T-helper 22 cell (primary cell): Measurements from ENCODE around the gene C3orf22.
"Not testable (repeated sequence)": the region's sequence is repeated elsewhere in the genome, so short reads cannot be mapped to it uniquely, and the experiment has no call there.

ENCODE experiments used
- DNase-seq: peaks from one replicate; pipeline ENCODE4 v3.0.0-alpha.2; 2020; ENCODE audit warnings: low read depth

Gene C3orf22

DNA sequence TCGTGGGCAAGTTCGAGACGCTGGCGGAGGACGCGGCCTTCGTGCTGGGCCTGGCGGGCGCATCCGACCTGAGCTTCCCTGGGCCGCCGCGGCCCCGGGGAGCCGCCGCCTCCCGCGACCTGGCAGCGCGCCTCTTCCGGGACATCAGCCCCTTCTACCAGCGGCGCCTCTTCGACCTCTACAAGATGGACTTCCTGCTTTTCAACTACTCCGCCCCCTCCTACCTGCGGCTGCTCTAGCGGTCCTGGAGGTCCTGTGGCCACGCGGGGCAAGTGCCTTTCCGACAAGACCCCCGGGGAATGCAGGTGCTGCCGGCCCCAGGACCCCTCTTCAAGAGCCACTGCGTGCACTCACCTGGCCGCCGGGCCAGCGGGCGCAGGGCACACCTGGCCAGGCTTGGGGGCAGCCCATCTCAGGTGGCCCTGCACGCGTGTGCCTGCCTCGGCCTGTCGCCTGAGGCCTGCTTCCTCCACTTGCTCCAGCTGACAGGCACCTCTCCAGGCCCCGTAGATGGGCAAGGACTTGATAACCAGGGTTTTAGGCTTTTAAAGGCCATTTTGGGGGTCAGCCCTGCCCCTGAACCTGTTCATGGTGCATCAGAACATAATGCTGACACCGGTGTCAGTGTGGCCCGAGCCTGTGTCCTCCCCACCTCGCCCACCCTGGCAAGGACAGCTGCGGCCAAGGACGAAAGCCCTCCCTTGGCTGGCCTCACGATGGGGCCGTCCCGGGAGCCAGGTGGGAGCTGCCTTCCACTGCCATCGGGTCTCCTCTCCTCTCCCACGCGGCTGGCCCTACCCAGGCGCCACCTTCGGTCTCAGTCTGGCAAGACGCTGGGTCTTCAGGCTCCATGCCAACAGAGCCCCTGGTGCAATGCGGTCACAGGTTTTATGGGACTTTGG, 16.1 kb downstream of the C3orf22 start:
- no peak for DNase-seq

DNA sequence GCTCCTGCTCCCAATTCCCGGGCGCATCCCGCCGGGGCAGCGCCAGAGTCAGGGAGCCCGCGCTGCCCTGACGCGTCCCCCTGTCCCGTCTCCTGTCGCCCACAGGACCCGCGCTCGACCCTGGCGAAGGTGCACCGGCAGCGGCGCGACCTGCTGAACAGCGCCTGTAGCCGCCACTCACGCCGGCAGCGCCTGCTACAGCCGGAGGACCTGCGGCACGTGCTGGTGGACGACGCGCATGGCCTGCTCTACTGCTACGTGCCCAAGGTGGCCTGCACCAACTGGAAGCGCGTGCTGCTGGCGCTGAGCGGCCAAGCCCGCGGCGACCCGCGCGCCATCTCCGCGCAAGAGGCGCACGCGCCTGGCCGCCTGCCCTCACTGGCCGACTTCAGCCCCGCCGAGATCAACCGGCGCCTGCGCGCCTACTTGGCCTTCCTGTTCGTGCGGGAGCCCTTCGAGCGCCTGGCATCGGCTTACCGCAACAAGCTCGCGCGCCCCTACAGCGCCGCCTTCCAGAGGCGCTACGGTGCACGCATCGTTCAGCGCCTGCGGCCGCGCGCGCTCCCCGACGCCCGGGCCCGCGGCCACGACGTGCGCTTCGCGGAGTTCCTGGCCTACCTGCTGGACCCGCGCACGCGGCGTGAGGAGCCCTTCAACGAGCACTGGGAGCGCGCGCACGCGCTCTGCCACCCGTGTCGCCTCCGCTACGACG, 16.9 kb downstream of the C3orf22 start:
- no peak for DNase-seq

DNA sequence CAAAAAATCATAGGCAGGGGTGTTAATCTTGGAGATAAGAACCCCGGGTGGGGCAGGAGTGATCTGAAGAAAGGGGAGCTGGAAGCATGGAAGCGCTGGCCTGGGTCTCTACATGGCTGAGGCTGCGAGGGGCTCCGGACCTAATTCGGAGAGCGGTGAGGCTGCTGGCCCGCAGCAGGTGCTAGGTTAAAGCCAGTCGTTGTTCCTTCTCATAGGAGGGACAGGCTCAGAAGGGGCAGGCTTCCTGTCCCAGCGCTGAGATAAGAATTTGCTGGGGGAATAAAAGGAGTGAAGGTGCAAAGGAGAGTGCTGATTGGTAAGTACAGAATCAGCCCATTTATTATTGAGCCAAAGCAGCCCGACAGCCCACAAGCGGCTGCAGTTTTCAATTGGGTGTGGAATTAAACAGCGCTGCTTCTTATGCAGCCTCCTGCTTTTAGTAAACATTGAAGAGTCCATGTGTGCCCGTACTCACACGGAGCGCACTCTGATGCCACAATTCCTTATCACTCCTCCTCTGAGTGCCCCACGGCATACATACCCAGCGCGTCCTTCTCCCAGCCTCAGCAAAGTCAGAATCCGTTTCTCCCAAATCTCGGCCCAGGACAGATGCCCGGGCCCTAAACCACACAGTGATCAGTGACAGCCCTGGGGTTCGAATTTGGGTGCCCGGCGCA, 17.6 kb downstream of the C3orf22 start:
- DNase-seq = no peak

DNA sequence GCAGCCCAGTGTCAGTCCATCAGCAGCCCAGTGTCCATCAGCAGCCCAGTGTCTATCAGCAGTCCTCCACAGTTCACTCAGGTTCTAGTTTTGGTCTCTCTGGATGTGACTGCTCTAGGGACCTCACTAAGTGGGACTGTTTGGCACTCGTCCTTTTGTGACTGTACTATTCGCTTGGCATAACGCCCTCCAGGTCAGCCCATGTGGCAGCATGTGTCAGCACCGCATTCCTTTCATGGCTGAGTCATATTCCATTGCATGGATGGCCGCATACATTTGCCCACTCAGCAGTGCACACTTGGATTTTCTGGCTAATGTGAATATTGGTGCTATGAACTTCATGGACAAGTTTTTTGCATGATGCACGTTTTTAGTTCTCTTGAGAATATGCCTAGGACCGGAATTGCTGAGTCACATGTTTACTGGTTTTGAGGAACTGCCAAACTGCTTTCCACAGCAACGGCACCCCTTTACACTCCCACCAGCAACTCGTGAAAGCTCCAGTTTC, 18.3 kb downstream of the C3orf22 start:
- no peak for DNase-seq

DNA sequence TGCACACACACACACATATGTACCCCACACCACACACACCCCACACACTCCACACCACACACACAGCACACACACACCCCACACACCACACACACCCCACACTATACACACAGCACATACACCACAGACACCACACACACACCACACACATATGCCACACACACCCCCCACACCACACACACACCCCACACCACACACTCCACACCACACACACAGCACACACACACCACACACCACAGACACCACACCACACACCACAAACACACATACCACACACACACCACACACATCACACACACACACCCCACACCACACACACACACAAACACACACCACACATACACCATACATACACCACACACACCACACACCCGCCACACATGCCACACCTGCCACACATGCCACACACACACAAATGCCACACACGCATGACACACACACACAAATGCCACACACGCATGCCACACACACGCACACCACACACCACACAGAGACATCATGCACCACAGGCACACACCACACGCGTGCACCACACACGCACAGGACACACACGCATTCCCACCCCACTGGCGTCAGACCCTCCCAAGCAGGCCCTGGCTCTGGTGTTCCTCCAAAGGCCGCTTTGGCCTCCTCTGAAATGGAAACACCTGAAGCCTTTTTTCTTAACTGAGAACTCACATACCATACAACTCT, 19.0 kb downstream of the C3orf22 start:
- DNase-seq = no peak

DNA sequence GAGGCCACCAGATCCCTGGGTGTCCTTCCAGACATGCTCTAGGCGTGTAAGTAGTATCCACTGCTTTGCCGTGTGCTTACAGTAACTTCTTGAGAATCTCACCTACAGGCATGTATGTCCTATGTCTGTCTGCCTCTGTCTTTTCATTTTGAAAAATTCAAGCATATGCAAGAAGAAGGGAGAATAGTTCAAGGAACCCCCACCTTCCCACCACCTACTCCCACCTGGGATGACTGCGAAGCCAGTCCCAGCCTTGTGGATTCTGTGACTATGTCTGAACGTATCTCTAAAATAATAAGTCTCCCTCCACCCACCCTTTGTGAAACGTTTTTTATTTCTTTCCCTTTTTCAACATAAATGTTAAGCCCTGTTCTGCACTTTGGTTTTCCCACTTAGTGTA, 19.8 kb downstream of the C3orf22 start:
- no peak for DNase-seq

DNA sequence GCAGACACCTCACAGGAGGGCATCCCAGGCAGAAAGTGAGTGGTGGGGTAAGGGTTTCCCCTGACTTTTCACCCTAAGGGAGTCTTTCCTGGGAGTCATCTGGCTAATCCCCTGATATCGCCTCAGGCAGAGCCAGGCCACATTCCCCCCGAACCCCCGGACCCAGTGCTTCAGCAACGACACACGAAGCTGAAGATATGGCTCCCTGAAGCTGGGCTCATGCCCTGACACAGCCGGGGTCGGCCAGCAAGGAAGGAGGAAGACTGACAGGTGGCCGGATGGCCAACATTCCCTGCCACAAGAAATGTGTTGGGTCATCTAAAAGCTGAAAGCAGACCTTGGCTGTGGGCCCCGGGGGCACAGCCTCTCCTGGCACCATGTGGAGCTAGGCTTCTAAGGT, 20.4 kb downstream of the C3orf22 start:
- DNase-seq = no peak

DNA sequence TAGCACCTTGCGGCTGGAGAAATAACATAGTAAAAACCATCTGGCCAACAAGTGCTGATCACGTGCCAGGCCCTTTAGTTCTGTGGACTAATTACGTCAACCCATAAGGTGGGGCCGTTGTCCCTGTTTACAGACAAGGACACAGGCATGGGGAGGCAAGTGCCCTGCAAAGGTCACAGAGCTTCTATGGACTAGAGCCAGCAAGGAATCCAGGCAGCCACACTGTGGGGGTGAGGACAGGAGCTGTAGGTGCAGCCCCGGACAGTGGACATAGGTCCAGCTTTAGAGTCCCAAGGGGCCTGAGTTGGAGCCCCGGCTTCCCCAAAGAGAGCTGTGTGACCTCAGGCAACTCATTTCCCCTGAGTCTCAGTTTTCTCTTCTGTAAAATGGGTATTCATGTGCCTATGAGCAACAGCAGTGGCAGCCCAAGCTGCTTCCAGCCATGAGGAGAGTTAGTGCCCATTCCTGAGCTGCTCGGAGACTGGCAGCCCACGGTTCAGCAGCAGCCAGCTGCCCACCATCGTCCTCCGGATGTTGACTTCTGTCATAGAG, 20.9 kb downstream of the C3orf22 start:
- DNase-seq = no peak

DNA sequence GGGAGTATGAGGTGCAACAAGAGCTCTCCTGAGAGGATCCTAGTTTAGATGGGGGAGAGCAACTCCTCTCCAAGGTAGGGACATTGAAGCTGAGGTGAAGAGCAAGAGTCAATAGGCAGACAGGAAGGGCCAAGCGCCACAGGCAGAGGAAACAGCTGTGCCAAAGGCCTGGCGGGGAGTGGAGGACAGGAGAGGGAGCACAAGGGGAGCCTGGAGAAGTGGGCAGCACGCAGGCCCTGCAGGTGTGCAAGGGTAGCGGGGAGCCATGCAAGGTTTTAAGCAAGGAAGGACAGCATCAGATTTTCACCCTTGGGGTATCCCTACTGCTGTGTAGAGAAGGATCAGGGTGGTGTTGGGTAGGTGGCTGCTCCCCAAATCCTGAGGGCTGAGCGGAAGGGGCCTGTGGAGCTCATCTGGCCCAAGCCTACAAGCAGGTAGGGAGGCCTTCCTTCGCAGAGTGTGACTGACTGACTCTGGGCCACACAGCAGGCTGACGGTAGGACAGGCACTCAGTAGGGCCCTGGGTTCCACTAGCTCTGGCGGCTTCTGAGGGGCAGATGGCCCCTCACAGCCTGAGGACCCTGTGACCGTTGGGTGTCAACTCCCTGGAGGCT, 21.5 kb downstream of the C3orf22 start:
- no peak for DNase-seq

DNA sequence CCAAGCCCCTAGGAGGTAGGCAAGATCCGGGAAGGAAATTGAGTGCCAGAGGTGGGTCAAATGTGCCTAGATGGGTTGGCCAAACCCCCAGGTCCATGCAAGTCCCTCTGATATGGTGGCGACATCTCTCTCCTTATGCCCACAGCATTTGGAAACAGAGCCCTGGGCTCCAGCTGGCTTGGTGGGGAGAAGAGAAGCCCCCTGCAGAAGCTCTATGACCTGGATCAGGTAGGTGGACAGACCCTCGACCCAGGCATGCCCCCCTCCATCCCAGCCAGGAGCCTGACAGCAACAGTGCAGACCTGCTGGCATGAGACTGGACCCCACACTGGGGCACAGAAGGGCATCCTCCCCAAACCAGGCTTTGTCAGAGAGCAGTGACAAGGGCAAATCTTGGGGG, 22.6 kb downstream of the C3orf22 start:
- no peak for DNase-seq

DNA sequence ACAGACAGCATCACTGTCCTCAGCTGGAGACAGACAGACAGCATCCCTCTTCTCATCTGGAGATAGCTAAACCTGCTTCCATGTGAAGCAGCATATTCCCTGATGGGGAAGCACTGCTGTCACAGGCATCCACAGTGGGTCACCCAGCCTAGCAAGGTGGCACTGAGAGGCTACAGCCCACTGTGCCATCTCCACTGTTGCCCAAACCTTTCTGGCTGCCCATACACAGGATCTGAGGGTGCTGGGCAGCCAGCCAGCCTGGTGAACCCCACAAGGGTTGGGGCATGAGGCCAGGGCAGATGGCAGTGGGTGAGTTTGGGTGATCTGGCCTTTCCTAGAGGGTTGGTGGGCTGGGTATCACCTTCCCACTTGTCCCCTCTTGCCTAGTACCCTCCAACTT, 23.1 kb downstream of the C3orf22 start:
- no peak for DNase-seq

DNA sequence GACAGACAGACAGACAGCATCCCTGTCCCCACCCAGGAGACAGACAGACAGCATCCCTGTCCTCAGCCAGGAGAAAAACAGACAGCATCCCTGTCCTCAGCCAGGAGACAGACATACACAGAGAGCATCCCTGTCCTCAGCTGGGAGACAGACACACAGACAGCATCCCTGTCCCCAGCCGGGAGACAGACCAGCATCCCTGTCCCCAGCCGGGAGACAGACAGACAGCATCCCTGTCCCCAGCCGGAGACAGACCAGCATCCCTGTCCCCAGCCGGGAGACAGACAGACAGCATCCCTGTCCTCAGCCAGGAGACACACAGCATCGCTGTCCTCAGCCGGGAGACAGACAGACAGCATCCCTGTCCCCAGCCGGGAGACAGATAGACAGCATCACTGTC, 24.0 kb downstream of the C3orf22 start:
- DNase-seq = not testable (repeated sequence)

DNA sequence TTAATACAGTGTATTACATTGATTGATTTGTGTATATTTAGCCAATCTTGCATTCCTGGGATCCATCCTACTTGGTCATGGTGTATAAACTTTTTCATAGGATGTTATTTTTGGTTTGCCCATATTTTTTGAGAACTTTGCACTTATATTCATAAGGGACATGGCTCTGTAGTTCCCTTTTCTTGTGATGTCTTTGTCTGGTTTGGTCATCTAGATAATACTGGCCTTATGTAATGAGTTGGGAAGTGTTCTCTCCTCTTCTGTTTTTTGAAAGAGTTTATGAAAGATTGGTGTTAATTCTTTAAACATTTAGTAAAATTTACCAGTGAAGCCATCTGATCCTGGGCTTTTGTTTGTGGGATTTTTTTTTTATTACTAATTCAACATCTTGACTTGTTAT, 25.2 kb downstream of the C3orf22 start:
- no peak for DNase-seq

DNA sequence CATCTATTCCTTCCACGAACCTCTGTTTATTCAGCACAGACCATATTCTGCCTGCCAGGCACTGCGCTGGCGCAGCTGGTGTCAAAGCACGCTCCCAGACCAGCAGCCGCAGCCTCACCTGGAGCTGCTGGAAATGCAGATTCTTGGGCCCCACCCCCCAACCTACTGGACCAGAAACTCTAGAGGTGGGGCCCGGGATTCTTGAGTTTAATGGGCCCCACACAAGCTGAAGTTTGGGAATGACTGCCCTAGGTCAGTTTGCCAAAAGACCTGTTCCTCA, 27.7 kb downstream of the C3orf22 start:
- no peak for DNase-seq

DNA sequence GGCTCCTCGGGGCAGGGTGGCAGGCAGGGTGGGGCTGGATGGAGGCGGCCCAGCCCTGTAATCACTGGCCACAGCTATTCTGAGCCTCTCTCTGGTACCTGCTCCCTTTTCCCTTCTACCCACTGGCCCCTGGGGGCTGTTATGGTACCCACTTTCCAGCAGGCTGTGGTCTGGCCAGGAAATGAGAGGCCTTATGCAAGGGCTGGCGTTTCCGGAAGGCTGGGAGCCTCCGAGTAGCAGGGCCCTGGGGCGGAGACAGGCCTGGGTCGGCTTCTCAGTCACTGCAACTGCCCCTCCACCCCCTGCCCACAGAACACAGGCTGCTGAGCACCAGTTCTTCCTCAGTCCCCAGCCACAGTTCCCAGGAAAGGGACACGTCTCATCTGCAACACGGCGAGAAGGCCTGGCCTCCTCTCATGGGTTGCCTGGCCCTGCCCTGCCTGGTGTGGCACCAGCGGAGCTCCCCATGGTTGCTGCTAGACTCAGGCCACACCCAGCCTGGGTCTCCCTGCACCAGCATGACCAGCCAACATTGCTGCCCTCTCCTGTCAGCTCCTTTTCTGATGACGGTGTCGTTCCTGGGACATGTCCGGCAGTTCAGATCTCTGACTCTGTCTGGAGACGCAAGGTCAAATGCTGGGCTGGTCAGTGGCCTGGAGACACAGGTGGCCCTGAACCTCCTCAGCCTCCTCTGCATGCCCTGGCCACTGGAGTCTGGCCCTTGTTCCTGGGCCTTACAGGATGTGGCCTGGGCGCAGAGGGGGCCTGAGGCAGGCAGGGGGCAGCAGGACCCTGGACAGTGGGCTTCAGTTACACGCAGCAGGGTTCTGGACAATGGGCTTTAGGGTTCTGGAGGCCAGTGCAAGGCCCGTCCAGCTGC, 28.3 kb downstream of the C3orf22 start:
- DNase-seq = no peak

DNA sequence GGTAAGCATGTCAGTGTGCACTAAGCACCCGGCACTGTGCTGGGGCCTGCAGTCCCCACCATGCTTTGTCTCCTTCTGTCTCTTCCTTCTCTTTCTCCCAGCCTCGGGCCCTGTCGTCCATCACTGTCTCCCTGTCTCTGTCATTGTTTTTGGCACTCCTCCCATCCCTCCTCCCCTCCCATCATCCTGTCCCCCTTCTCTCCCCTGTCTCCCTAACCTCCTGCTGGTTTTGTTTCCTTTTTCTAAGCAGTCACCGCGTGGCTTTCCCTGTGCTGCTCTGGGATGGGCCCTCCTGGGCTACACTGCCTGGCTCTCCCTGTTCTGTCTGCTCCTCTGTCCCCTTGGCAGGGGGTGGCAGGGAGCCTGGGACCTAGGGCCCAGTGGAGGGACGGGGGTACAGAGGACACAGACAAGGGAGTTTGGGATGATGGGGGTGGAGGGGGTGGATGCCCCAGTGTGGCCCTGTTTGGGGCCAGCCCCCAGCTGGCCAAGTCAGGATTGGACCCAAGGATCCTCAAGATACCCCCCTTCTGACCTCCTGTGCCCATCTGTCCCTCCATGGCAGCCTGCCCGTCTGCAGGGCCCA, 29.1 kb downstream of the C3orf22 start:
- DNase-seq = no peak

DNA sequence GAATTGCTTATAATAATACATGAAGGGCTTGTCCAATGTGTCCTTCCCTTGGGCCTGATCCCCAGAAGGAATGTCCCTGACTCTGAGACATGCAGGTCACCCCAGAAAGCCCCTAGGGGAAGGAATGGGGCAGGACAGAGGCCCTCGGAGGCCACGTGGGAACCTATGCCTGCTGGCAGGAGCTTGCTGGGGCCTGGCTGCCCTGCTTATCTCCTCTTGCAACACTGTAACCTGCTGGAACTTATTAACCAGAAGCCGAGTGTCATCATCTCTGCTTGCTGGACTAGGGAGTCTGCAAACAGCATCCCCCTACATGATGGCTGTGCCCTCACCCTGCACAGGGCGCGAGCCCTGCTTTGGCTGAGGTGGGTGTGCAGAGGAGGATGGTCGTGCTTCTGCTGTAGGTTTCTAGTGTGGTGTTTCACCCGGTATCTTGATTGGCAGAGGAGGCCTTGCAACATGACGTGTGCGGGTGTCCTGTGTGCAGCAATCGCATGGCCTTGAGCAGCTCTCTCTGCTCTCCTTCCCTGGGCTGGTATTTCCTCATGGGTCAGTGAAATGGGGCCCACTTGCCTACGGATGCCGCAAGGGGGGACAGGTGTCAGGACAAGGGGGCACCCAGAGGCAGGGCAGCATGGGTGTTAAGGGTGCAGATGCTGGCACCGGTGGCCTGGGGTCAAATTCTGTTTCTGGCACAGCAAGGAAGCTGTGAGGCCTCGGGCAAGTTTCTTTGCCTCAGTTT, 29.8 kb downstream of the C3orf22 start:
- no peak for DNase-seq

DNA sequence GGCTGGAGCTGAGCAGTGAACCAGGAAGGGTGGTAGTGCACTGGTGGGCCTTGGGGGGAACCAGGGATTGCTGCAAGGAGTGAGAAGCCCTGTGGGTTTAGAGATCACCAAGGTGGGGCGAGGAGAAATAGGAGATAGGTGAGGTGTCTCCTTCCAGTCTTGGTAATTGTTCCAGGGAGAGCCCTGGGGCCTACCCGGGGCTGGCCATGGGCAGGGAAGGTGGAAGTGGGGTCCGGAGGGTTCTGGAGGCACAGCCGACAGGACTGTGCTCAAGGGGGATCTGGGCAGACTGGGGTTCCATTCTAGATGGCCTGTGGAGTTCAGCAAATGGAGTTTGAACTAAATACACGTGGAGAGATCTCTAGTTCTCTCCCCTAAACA, 30.3 kb downstream of the C3orf22 start:
- no peak for DNase-seq

DNA sequence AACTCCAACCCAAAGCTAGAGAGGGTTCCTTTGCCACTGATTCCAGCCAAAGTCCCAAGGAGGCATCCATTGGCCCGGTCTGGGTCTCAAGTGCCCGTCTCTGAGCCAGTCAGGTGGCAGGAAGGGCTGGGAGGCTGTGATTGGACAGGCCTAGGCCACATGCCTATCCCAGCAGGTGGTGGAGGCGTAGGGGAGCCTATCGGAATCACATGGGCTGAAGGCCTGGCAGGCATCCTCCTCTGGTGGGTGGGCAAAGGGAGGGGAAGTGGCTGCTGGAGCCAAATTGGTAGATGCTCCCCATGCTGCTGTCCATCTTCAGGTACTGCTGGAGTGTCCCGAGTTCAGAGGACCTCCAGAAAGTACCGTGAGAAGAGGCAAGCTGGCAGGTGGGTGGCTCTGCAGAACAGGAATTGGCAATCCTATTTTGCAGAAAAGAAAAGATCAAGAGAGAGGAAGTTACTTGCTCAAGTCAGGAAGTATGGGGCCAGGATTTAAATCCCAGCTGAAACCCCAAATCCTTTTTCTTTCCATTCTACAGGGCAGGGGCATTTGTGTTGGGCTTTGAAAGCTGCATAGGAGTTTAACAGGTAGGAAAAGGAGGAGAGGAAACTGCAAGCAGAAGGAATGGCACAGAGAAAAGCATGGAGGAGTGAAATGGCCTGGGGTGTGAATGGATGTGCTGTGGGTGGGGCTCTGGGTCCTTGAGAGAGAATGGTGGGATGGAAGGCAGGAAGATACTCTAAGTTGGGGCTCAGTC, 31.1 kb downstream of the C3orf22 start:
- no peak for DNase-seq
